Endodermal cell (in vitro differentiated cells): ENCODE results near the gene GPR153. TPM values are rescaled to one million over a fixed set of nuclear protein-coding genes. Genes with fewer than 3 reads are reported as not detected.
"Not testable (repeated sequence)": the region's sequence is repeated elsewhere in the genome, so short reads cannot be mapped to it uniquely, and the experiment has no call there.

ENCODE experiments used
- DNase-seq: peaks from one replicate; pipeline ENCODE4 v3.0.0-alpha.2; 2017
- H3K27ac ChIP-seq: 2 replicates; pipeline ENCODE4 v1.5.1; 2013; ENCODE audit warnings: mild to moderate bottlenecking, low read depth, low read length, moderate library complexity
- H3K27me3 ChIP-seq: 2 replicates; pipeline ENCODE4 v1.6.1; 2013; ENCODE audit warnings: mild to moderate bottlenecking, low read length, moderate library complexity; ENCODE audit not compliant: insufficient read depth, control insufficient read depth, poor library complexity, severe bottlenecking
- H3K36me3 ChIP-seq: 2 replicates; pipeline ENCODE4 v1.7.0; 2013; ENCODE audit warnings: mild to moderate bottlenecking, low read length, moderate library complexity; ENCODE audit not compliant: control insufficient read depth, insufficient read depth
- H3K4me1 ChIP-seq: one replicate; pipeline ENCODE4 v1.7.0; 2013; ENCODE audit warnings: low read length; ENCODE audit not compliant: control insufficient read depth, insufficient read depth
- H3K4me3 ChIP-seq: 2 replicates; pipeline ENCODE4 v1.5.1; 2013; ENCODE audit warnings: mild to moderate bottlenecking, low read length, moderate library complexity
- H3K9ac ChIP-seq: 2 replicates; pipeline ENCODE4 v1.6.1; 2013; ENCODE audit warnings: mild to moderate bottlenecking, low read length, moderate library complexity; ENCODE audit not compliant: poor library complexity, severe bottlenecking; ENCODE audit errors: extremely low read depth
- H3K9me3 ChIP-seq: 2 replicates; pipeline ENCODE4 v1.6.1; 2013; ENCODE audit warnings: mild to moderate bottlenecking, low read length, moderate library complexity; ENCODE audit not compliant: control insufficient read depth
- H3K27ac Mint-ChIP-seq: 2 replicates; pipeline ENCODE4 v1.8.0; 2020; ENCODE audit warnings: mixed read lengths
- H3K27me3 Mint-ChIP-seq: 2 replicates; pipeline ENCODE4 v1.8.0; 2021; ENCODE audit warnings: mild to moderate bottlenecking, mixed read lengths; ENCODE audit not compliant: insufficient read depth
- H3K36me3 Mint-ChIP-seq: 2 replicates; pipeline ENCODE4 v1.8.0; 2020; ENCODE audit warnings: low read depth, mixed read lengths
- H3K4me1 Mint-ChIP-seq: 2 replicates; pipeline ENCODE4 v1.8.0; 2020; ENCODE audit warnings: mixed read lengths
- H3K4me3 Mint-ChIP-seq: 2 replicates; pipeline ENCODE4 v1.8.0; 2020; ENCODE audit warnings: mild to moderate bottlenecking, moderate library complexity, mixed read lengths
- H3K9me3 Mint-ChIP-seq: 2 replicates; pipeline ENCODE4 v1.8.0; 2020; ENCODE audit warnings: mild to moderate bottlenecking, mixed read lengths
- WGBS, 2 experiments: methylation state at CpG; one replicate each; pipeline versions ENCODE4 v1.1.5 to v1.1.7; 2013; ENCODE audit warnings: missing lambda C conversion rate in 2 of 2, mixed read lengths in 1 of 2; ENCODE audit not compliant: insufficient coverage in 1 of 2, insufficient read length in 1 of 2; 5-methylcytosine and 5-hydroxymethylcytosine counted together
- total RNA-seq, 2 donors: library from RNA; stranded (reverse); fragmentation: NEBNext Ultra II Directional in 1 of 2; extraction: Animal tissue kit (Norgen Biotek cat#: 25700) in 1 of 2; gene quantifications; 2 replicates in 1 of 2; 3 replicates in 1 of 2; pipeline ENCODE4 v1.2.1, GENCODE V29; 2021
- TF ChIP-seq, protein P1 (sequence below): fragments of 200-600 bp; sonication (generic); conservative IDR thresholded peaks from 2 replicates; pipeline ENCODE4 v1.5.0; 2021; ENCODE audit warnings: antibody characterized with exemption, mild to moderate bottlenecking

The GPR153 gene
- total RNA-seq, 2 donors from 2014 or later: 2.4 to 2.8 TPM

DNA sequence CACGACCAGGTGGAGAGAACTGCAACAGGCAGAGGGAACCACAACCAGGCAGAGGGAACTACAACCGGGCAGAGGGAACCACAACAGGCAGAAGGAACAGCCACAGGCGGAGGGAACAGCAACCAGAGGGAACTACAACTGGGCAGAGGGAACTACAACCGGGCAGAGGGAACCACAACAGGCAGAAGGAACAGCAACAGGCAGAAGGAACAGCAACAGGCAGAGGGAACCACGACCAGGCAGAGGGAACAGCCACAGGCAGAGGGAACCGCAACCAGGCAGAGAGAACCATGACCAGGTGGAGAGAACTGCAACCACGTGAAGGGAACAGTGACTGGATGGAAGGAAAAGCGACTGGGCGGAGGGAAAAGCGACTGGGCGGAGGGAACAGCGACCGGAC, 47.6 kb upstream of the GPR153 start:
- DNase-seq: no peak
- Mint-ChIP-seq H3K27me3 (no peaks in the 10 kb centered on the region), H3K4me1 (peaks cover 4% of the 10 kb centered on the region), H3K36me3 (peaks cover 19% of the 10 kb centered on the region), H3K4me3 (no peak overlapping the region), H3K27ac (no peak overlapping the region), H3K9me3 (peaks cover 27% of the 10 kb centered on the region)
- Histone ChIP-seq H3K4me1 (peaks cover 7% of the 10 kb centered on the region), H3K9ac (no peak overlapping the region), H3K27me3 (no peaks in the 10 kb centered on the region), H3K9me3 (no peaks in the 10 kb centered on the region), H3K36me3 (peaks cover 3% of the 10 kb centered on the region), H3K4me3 (no peak overlapping the region), H3K27ac (no peak overlapping the region)
- TF ChIP-seq, protein P1, sequence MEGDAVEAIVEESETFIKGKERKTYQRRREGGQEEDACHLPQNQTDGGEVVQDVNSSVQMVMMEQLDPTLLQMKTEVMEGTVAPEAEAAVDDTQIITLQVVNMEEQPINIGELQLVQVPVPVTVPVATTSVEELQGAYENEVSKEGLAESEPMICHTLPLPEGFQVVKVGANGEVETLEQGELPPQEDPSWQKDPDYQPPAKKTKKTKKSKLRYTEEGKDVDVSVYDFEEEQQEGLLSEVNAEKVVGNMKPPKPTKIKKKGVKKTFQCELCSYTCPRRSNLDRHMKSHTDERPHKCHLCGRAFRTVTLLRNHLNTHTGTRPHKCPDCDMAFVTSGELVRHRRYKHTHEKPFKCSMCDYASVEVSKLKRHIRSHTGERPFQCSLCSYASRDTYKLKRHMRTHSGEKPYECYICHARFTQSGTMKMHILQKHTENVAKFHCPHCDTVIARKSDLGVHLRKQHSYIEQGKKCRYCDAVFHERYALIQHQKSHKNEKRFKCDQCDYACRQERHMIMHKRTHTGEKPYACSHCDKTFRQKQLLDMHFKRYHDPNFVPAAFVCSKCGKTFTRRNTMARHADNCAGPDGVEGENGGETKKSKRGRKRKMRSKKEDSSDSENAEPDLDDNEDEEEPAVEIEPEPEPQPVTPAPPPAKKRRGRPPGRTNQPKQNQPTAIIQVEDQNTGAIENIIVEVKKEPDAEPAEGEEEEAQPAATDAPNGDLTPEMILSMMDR: no peak
- WGBS, 2 experiments: 94% methylated on average over 13 of the region's 13 CpGs

DNA sequence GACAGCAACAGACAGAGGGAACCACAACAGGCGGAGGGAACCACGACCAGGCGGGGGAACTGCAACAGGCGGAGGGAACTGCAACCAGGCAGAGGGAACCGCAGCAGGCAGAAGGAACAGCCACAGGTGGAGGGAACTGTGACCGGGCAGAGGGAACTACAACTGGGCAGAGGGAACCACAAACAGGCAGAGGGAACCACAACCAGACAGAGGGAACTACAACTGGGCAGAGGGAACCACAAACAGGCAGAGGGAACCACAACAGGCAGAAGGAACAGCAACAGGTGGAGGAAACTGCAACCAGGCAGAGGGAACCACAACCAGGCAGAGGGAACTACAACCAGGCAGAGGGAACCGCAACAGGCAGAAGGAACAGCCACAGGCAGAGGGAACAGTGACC, 46.8 kb upstream of the GPR153 start:
- peaks cover 19% of the 10 kb centered on the region for H3K36me3 Mint-ChIP-seq
- not testable (repeated sequence) for H3K4me3 Mint-ChIP-seq, H3K4me1 Mint-ChIP-seq, H3K27ac ChIP-seq, H3K27ac Mint-ChIP-seq, H3K4me3 ChIP-seq, H3K4me1 ChIP-seq, H3K27me3 ChIP-seq, H3K9me3 ChIP-seq, H3K27me3 Mint-ChIP-seq, H3K9ac ChIP-seq, H3K36me3 ChIP-seq, DNase-seq
- 92 to 97% methylated on average over 6 to 7 of the region's 7 CpGs for WGBS, 2 experiments
- H3K9me3 Mint-ChIP-seq: peaks cover 27% of the 10 kb centered on the region

DNA sequence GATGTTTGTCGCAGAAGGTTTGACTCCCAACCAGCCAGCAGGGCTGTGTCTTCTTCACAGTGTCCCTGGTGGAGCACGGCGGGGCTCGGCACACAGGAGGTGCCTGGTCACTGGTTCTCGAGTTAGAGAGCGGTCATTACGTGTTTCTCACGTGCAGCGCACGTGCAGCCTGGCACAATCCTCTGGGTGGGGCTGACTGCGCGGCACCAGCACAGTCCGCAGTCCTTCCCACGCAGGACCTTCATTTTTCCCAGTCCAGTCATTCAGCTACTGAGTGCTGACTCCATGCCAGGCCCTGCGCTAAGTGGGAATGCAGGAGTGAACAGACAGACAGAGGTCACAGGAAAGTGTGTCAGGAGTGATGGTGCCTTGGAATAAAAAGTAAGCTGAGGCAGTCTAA, 46.2 kb upstream of the GPR153 start:
- Mint-ChIP-seq H3K36me3 (peaks cover 22% of the 10 kb centered on the region), H3K27me3 (no peaks in the 10 kb centered on the region), H3K27ac (no peak overlapping the region), H3K4me1 (peaks cover 4% of the 10 kb centered on the region), H3K4me3 (no peak overlapping the region), H3K9me3 (peaks cover 27% of the 10 kb centered on the region)
- WGBS, 2 experiments: 97 to 99% methylated on average over 13 to 15 of the region's 15 CpGs
- no peak for DNase-seq
- no peaks in the 10 kb centered on the region for H3K27me3 ChIP-seq
- H3K9me3 ChIP-seq: no peaks in the 10 kb centered on the region
- no peak overlapping the region for H3K27ac ChIP-seq
- TF ChIP-seq, protein P1: no peak
- peaks cover 3% of the 10 kb centered on the region for H3K36me3 ChIP-seq
- H3K9ac ChIP-seq: no peak overlapping the region
- H3K4me1 ChIP-seq: peaks cover 7% of the 10 kb centered on the region
- H3K4me3 ChIP-seq: no peak overlapping the region

DNA sequence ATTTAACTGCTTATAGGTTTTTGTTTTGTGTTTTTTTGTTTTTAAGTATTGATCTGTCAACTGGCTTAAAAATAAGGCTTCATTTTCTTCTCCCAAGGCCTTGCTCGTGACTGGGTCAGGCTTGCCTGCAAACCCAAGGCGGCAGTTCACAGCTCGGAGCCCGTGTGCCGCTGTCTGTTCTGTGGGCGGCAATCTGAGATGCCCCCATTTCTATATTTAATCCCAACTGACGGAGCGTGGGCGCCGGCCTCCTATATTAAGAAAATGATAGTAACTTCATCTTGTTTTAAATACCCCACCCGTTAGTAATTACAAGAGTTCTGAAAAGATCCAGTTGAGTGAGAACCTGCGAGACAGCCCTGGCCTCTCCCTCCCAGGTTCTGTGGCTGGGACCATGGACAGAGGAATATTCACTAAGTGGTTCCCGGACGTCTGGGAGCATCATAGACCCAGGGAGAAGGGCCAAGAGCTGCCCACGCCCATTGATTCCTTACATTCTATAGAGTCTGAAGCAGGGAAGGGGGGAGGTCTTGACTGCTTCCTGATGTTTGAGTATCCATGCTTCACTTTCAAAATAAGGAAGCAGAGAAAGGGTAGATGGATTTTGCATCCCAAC, 42.6 kb upstream of the GPR153 start:
- Histone ChIP-seq H3K9me3 (no peaks in the 10 kb centered on the region), H3K36me3 (peaks cover 3% of the 10 kb centered on the region), H3K4me3 (no peak overlapping the region), H3K9ac (no peak overlapping the region), H3K27ac (no peak overlapping the region), H3K27me3 (no peaks in the 10 kb centered on the region), H3K4me1 (no peaks in the 10 kb centered on the region)
- TF ChIP-seq, protein P1: no peak
- Mint-ChIP-seq H3K36me3 (peaks cover 26% of the 10 kb centered on the region), H3K27me3 (no peaks in the 10 kb centered on the region), H3K9me3 (peaks cover 24% of the 10 kb centered on the region), H3K4me1 (no peaks in the 10 kb centered on the region), H3K27ac (no peak overlapping the region), H3K4me3 (no peak overlapping the region)
- DNase-seq: no peak
- WGBS, 2 experiments: 92 to 95% methylated on average over 7 to 15 of the region's 15 CpGs
